WTC11 (cell line): ENCODE data around the gene EHF. TPM values are rescaled to one million over a fixed set of nuclear protein-coding genes. Genes with fewer than 3 reads are reported as not detected.

Source experiments
- ATAC-seq: fragments of 200-7000 bp; cut with Tn5 transposase; 2 replicates; pipeline ENCODE4 v1.10.0; 2021; ENCODE audit warnings: mild to moderate bottlenecking, moderate library complexity
- CTCF ChIA-PET: fragments of 300-600 bp; sonication (Branson Sonifier 250); formaldehyde crosslinking; loops from one replicate; lab custom pipeline; 2021; ENCODE audit warnings: antibody characterized with exemption; lab: Charles Lee
- POLR2A ChIA-PET: fragments of 350-600 bp; sonication (Branson Sonifier 250); formaldehyde crosslinking; loops from one replicate; lab custom pipeline; 2021; ENCODE audit warnings: antibody characterized with exemption; lab: Charles Lee
- DNase-seq: peaks from one replicate; pipeline ENCODE4 v3.0.0; 2021; ENCODE audit warnings: low spot score
- H3K27ac Mint-ChIP-seq: 2 replicates; pipeline ENCODE4 v1.8.0; 2021; ENCODE audit warnings: mixed read lengths
- H3K27me3 Mint-ChIP-seq: 2 replicates; pipeline ENCODE4 v1.8.0; 2021; ENCODE audit warnings: low read depth, mild to moderate bottlenecking, moderate library complexity, mixed read lengths
- H3K36me3 Mint-ChIP-seq: 2 replicates; pipeline ENCODE4 v1.8.0; 2021; ENCODE audit warnings: mixed read lengths
- H3K4me1 Mint-ChIP-seq: 2 replicates; pipeline ENCODE4 v1.8.0; 2022; ENCODE audit warnings: mixed read lengths
- H3K4me3 Mint-ChIP-seq: 2 replicates; pipeline ENCODE4 v1.8.0; 2021; ENCODE audit warnings: mild to moderate bottlenecking, moderate library complexity, mixed read lengths
- H3K9me3 Mint-ChIP-seq: 2 replicates; pipeline ENCODE4 v1.8.0; 2021; ENCODE audit warnings: mixed read lengths
- ATF3 ChIP-seq: sonication (generic); formaldehyde crosslinking; conservative IDR thresholded peaks from 2 replicates; pipeline ENCODE4 v1.8.1; 2022; ENCODE audit warnings: mild to moderate bottlenecking, missing genetic modification reagents
- CBFB ChIP-seq: sonication (generic); formaldehyde crosslinking; IDR thresholded peaks from 2 replicates; pipeline ENCODE4 v1.8.1; 2022; ENCODE audit warnings: mild to moderate bottlenecking, low read depth, missing genetic modification reagents
- CTCF ChIP-seq: fragments of 200-600 bp; IDR thresholded peaks from 2 replicates; pipeline ENCODE4 v1.8.0; 2022; ENCODE audit warnings: antibody characterized with exemption
- E2F1 ChIP-seq: sonication (generic); formaldehyde crosslinking; IDR thresholded peaks from 2 replicates; pipeline ENCODE4 v1.8.0; 2022; ENCODE audit warnings: mild to moderate bottlenecking, missing genetic modification reagents
- E2F4 ChIP-seq: sonication (generic); formaldehyde crosslinking; IDR thresholded peaks from 2 replicates; pipeline ENCODE4 v1.8.1; 2022; ENCODE audit warnings: low read depth, mild to moderate bottlenecking, moderate library complexity, missing genetic modification reagents, borderline replicate concordance
- ETV6 ChIP-seq: sonication (generic); formaldehyde crosslinking; IDR thresholded peaks from 2 replicates; pipeline ENCODE4 v1.8.1; 2022; ENCODE audit warnings: mild to moderate bottlenecking, missing genetic modification reagents
- GABPB1 ChIP-seq: sonication (generic); formaldehyde crosslinking; IDR thresholded peaks from 2 replicates; pipeline ENCODE4 v1.8.1; 2023; ENCODE audit warnings: mild to moderate bottlenecking, missing genetic modification reagents
- NFE2L1 ChIP-seq: sonication (generic); formaldehyde crosslinking; IDR thresholded peaks from 2 replicates; pipeline ENCODE4 v1.8.1; 2023; ENCODE audit warnings: missing genetic modification reagents
- TEAD1 ChIP-seq: sonication (generic); formaldehyde crosslinking; IDR thresholded peaks from 2 replicates; pipeline ENCODE4 v1.8.0; 2022; ENCODE audit warnings: mild to moderate bottlenecking, missing genetic modification reagents
- TP53 ChIP-seq: sonication (generic); formaldehyde crosslinking; IDR thresholded peaks from 2 replicates; pipeline ENCODE4 v1.8.1; 2023; ENCODE audit warnings: mild to moderate bottlenecking, missing genetic modification reagents
- ZBTB21 ChIP-seq: sonication (generic); formaldehyde crosslinking; IDR thresholded peaks from 2 replicates; pipeline ENCODE4 v1.8.1; 2023; ENCODE audit warnings: mild to moderate bottlenecking, missing genetic modification reagents, borderline replicate concordance
- ZNF512 ChIP-seq: sonication (generic); formaldehyde crosslinking; IDR thresholded peaks from 2 replicates; pipeline ENCODE4 v1.8.1; 2022; ENCODE audit warnings: missing genetic modification reagents, borderline replicate concordance
- total RNA-seq: library from RNA; stranded (reverse); gene quantifications from 3 replicates; pipeline ENCODE4 v1.2.3, GENCODE V29; 2021
- TF ChIP-seq, protein P1 (sequence below): sonication (generic); formaldehyde crosslinking; IDR thresholded peaks from 2 replicates; pipeline ENCODE4 v1.8.1; 2023; ENCODE audit warnings: mild to moderate bottlenecking, missing genetic modification reagents
- TF ChIP-seq, protein P2 (sequence below): sonication (generic); formaldehyde crosslinking; IDR thresholded peaks from 2 replicates; pipeline ENCODE4 v1.8.1; 2022; ENCODE audit warnings: low read depth, missing genetic modification reagents, borderline replicate concordance
- TF ChIP-seq, protein P3 (sequence below): sonication (generic); formaldehyde crosslinking; IDR thresholded peaks from 2 replicates; pipeline ENCODE4 v1.8.1; 2023; ENCODE audit warnings: mild to moderate bottlenecking, missing genetic modification reagents

The EHF gene
- total RNA-seq, 1 experiment from 2014 or later: 0.46 TPM

GRCh38 chr11:34585304-34585734 is 35.6 kb upstream of the EHF start (continued):
- TF ChIP-seq, protein P1, sequence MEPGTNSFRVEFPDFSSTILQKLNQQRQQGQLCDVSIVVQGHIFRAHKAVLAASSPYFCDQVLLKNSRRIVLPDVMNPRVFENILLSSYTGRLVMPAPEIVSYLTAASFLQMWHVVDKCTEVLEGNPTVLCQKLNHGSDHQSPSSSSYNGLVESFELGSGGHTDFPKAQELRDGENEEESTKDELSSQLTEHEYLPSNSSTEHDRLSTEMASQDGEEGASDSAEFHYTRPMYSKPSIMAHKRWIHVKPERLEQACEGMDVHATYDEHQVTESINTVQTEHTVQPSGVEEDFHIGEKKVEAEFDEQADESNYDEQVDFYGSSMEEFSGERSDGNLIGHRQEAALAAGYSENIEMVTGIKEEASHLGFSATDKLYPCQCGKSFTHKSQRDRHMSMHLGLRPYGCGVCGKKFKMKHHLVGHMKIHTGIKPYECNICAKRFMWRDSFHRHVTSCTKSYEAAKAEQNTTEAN: no peak
- TF ChIP-seq CBFB (CRISPR knock-in tag) (no peak), TEAD1 (CRISPR knock-in tag) (no peak), E2F4 (no peak), ZNF512 (CRISPR knock-in tag) (no peak), CTCF (no peak), E2F1 (CRISPR knock-in tag) (no peak), GABPB1 (CRISPR knock-in tag) (no peak)
- TF ChIP-seq, protein P2, sequence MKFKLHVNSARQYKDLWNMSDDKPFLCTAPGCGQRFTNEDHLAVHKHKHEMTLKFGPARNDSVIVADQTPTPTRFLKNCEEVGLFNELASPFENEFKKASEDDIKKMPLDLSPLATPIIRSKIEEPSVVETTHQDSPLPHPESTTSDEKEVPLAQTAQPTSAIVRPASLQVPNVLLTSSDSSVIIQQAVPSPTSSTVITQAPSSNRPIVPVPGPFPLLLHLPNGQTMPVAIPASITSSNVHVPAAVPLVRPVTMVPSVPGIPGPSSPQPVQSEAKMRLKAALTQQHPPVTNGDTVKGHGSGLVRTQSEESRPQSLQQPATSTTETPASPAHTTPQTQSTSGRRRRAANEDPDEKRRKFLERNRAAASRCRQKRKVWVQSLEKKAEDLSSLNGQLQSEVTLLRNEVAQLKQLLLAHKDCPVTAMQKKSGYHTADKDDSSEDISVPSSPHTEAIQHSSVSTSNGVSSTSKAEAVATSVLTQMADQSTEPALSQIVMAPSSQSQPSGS: no peak
- TF ChIP-seq, protein P3, sequence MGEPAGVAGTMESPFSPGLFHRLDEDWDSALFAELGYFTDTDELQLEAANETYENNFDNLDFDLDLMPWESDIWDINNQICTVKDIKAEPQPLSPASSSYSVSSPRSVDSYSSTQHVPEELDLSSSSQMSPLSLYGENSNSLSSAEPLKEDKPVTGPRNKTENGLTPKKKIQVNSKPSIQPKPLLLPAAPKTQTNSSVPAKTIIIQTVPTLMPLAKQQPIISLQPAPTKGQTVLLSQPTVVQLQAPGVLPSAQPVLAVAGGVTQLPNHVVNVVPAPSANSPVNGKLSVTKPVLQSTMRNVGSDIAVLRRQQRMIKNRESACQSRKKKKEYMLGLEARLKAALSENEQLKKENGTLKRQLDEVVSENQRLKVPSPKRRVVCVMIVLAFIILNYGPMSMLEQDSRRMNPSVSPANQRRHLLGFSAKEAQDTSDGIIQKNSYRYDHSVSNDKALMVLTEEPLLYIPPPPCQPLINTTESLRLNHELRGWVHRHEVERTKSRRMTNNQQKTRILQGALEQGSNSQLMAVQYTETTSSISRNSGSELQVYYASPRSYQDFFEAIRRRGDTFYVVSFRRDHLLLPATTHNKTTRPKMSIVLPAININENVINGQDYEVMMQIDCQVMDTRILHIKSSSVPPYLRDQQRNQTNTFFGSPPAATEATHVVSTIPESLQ (CRISPR knock-in tag): no peak

DNA sequence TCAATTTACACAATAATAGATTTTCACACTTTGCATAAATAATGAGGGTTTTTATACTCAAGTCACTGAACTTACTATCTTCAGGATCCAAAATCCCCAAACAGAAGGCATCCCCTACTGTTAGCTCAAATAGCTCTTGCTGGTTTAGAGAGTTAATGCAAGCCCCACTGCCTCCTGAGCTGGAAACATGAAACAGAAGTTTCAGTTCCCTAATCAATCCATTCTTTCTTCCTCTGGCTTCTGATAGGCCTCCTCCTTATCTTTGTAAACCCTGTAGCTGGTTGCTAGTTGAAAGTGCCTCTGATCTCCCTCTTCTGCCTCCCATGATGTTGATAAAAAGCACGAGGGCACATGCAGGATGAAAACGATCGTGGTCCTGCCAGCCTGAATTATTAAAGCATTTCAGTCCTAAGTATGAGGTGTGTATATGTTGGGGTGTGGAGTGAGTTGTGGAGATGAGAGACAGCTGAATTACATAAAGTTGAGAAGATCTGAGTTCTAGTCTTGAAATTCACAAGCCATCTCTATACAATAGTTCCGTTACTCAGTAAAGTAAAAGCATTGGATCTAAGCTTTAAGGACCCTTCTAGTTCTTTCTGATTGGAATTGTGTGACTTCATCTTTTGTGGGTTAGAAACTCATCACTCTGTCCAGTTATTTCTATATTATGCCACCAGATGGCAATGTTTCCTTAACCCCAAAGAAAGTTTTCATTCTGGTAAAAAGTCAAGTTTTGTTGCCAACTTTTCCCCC is 35.0 kb upstream of the EHF start:
- Mint-ChIP-seq H3K36me3 (no peaks in the 10 kb centered on the region), H3K9me3 (no peaks in the 10 kb centered on the region), H3K4me1 (peaks cover 8% of the 10 kb centered on the region), H3K4me3 (no peak overlapping the region), H3K27ac (no peak overlapping the region), H3K27me3 (no peaks in the 10 kb centered on the region)
- no peak for DNase-seq
- ATAC-seq: peak; percentile 75
- CTCF ChIA-PET: interaction anchor here (0.6 to 2.3 kb wide), 16 partner anchors 9 to 329 kb away, joined by 3 to 12 read pairs (median 4); partner anchors contain the start of genes EHF and ELF5
- POLR2A ChIA-PET: no interaction called here
- no peak for TF ChIP-seq ATF3 (CRISPR knock-in tag)
- TF ChIP-seq TP53: no peak
- TF ChIP-seq CTCF: peak; percentile 33; the same call in 1 of the 2 replicates
- 0 out of 2 replicates have a peak, but pooled peaks have one; percentile 22 for TF ChIP-seq ETV6 (CRISPR knock-in tag)
- no peak for TF ChIP-seq NFE2L1 (CRISPR knock-in tag)
- no peak for TF ChIP-seq ZBTB21 (CRISPR knock-in tag)
